ENCODE results near the gene NDUFC1. TPM values are rescaled to one million over a fixed set of nuclear protein-coding genes. Genes with fewer than 3 reads are reported as not detected.
A peak's percentile ranks its signal among the peaks of the same experiment; 100 is the strongest.
"Not testable (repeated sequence)": the region's sequence is repeated elsewhere in the genome, so short reads cannot be mapped to it uniquely, and the experiment has no call there.

NDUFC1 gene
- total and polyA plus RNA-seq, 2 experiments from 2014 or later = 91.6 to 316 TPM

GRCh38 chr4:139267301-139267700 lies 35.0 kb downstream of the NDUFC1 start:
- no peaks in the 10 kb centered on the region for H3K9me3 ChIP-seq (ENCODE audit: low read depth)
- no peak for TF ChIP-seq CTCF (IDR thresholded peaks at IDR 0.05; ENCODE audit: low read depth, low read length)
- H3K4me3 ChIP-seq = no peak overlapping the region
- H3K4me1 ChIP-seq (ENCODE audit: low read depth) = no peaks in the 10 kb centered on the region
- no peak for DNase-seq (ENCODE audit: low read depth in 1 of 2, low spot score in 1 of 2)
- H3K27me3 ChIP-seq = no peaks in the 10 kb centered on the region
- H3K36me3 ChIP-seq = no peaks in the 10 kb centered on the region
- H3K27ac ChIP-seq = no peak overlapping the region

GRCh38 chr4:139266583-139267257 lies 35.6 kb downstream of the NDUFC1 start:
- H3K27me3 ChIP-seq = no peaks in the 10 kb centered on the region
- H3K4me1 ChIP-seq (ENCODE audit: low read depth) = no peaks in the 10 kb centered on the region
- no peak overlapping the region for H3K27ac ChIP-seq
- no peak overlapping the region for H3K4me3 ChIP-seq
- H3K9me3 ChIP-seq (ENCODE audit: low read depth) = no peaks in the 10 kb centered on the region
- H3K36me3 ChIP-seq = no peaks in the 10 kb centered on the region
- no peak for TF ChIP-seq CTCF (IDR thresholded peaks at IDR 0.05; ENCODE audit: low read depth, low read length)
- DNase-seq (ENCODE audit: low read depth in 1 of 2, low spot score in 1 of 2) = peak; percentile 62 to 71

- no peak overlapping the region for H3K27ac ChIP-seq
- DNase-seq (ENCODE audit: low read depth in 1 of 2, low spot score in 1 of 2) = no peak
- no peaks in the 10 kb centered on the region for H3K36me3 ChIP-seq
- TF ChIP-seq CTCF (IDR thresholded peaks at IDR 0.05; ENCODE audit: low read depth, low read length) = no peak
- H3K4me3 ChIP-seq = no peak overlapping the region
- H3K9me3 ChIP-seq (ENCODE audit: low read depth) = no peaks in the 10 kb centered on the region
- H3K27me3 ChIP-seq = no peaks in the 10 kb centered on the region
- no peaks in the 10 kb centered on the region for H3K4me1 ChIP-seq (ENCODE audit: low read depth)
These were observed 36.1 kb downstream of the NDUFC1 start for GRCh38 chr4:139266208-139266582.

- Histone ChIP-seq H3K27me3 (no peaks in the 10 kb centered on the region), H3K9me3 (ENCODE audit: low read depth) (no peaks in the 10 kb centered on the region), H3K36me3 (no peaks in the 10 kb centered on the region), H3K4me3 (no peak overlapping the region), H3K27ac (no peak overlapping the region), H3K4me1 (ENCODE audit: low read depth) (no peaks in the 10 kb centered on the region)
- DNase-seq (ENCODE audit: low read depth in 1 of 2, low spot score in 1 of 2) = no peak
- no peak for TF ChIP-seq CTCF (IDR thresholded peaks at IDR 0.05; ENCODE audit: low read depth, low read length)
These were observed 36.6 kb downstream of the NDUFC1 start for GRCh38 chr4:139265654-139266053.

- Histone ChIP-seq H3K27me3 (no peaks in the 10 kb centered on the region), H3K36me3 (no peaks in the 10 kb centered on the region), H3K9me3 (ENCODE audit: low read depth) (no peaks in the 10 kb centered on the region), H3K4me1 (ENCODE audit: low read depth) (no peaks in the 10 kb centered on the region), H3K4me3 (no peak overlapping the region), H3K27ac (no peak overlapping the region)
- no peak for TF ChIP-seq CTCF (IDR thresholded peaks at IDR 0.05; ENCODE audit: low read depth, low read length)
- DNase-seq (ENCODE audit: low read depth in 1 of 2, low spot score in 1 of 2) = no peak
These were observed 45.9 kb downstream of the NDUFC1 start for GRCh38 chr4:139256349-139256748.

- not testable (repeated sequence) for H3K27ac ChIP-seq; H3K36me3 ChIP-seq; H3K4me1 ChIP-seq (ENCODE audit: low read depth); H3K4me3 ChIP-seq; H3K9me3 ChIP-seq (ENCODE audit: low read depth); H3K27me3 ChIP-seq; DNase-seq (ENCODE audit: low read depth in 1 of 2, low spot score in 1 of 2)
These were observed 46.7 kb downstream of the NDUFC1 start for GRCh38 chr4:139255581-139255980.
